GM19351 (cell line): ENCODE data around the gene TTC23.

Experiments used
- ATAC-seq: cut with Tn5 transposase; IDR thresholded peaks from one replicate; pipeline ENCODE4 v1.9.1; 2021; ENCODE audit warnings: mild to moderate bottlenecking, moderate library complexity; ENCODE audit not compliant: unreplicated experiment

Gene TTC23

DNA sequence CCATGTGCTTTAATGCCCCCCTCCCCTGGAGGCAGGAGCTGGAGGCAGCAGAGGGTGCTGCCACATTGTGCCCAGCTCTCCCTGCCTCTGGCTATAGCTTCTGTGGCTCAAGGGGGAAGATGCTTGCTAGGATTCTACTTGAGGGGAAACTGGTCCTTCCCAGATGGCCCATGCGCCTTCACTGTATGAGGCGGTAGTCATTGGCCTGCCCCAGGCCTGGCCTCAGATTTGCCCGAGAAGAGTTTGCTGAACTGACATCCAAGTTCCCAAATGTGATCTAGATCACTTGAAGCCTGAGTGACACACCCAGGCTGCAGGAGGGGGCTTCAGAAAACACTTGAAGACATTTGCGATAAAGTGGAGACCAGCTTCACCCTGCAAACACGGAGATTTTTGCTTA, 140.4 kb downstream of the TTC23 start:
- ATAC-seq = no peak

- ATAC-seq = no peak
Observed at GRCh38 chr15:99106417-99107220, 142.8 kb downstream of the TTC23 start.

DNA sequence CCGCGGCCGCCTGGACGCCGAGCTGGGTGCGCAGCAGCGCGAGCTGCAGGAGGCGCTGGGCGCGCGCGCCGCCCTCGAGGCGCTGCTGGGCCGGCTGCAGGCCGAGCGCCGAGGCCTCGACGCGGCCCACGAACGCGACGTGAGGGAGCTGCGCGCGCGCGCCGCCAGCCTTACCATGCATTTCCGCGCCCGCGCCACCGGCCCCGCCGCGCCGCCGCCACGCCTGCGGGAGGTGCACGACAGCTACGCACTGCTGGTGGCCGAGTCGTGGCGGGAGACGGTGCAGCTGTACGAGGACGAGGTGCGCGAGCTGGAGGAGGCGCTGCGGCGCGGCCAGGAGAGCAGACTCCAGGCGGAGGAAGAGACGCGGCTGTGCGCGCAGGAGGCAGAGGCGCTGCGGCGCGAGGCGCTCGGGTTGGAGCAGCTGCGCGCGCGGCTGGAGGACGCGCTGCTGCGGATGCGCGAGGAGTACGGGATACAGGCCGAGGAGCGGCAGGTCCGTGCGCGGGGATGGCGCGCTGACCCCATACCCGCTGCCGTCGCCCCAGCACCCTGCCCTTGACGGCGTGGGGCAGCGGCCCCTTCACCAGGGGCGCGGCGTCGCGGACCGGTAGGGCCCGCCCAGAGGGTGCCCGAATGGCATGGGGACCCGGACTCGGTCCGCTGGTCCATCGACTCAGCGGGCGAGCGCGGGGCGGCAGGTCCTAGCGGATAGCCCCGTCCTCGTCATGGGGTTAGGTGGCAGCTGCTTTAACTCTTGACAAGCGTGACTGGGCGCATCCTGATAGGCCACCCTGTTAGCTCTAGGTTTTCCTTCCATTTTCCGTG, 143.7 kb downstream of the TTC23 start:
- ATAC-seq = peak; percentile 29

DNA sequence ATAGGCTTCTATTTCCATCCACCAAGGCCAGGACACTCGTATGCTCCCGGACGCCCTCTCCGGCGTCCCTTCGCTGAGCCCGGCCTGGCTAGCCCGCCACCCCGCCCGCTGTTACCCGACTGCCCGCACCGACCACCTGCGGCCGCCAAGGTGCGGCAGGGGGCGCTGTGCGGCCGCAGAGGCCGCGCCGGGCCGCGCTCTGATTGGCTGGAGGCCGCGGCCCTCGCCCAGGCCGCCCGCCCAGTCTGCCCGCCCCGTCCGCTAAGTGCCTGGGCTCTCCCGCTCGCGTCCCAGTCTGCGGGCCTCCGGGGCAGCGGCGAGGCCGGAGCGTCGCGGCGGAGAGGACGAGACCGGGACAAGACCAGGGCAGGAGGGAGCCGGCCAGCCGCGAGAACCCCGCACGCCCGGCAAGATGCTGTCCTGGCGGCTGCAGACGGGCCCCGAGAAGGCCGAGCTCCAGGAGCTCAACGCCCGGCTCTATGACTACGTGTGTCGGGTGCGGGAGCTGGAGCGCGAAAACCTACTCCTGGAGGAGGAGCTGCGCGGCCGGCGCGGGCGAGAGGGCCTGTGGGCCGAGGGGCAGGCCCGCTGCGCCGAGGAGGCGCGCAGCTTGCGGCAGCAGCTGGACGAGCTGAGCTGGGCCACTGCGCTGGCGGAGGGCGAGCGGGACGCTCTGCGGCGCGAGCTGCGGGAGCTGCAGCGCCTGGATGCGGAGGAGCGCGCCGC, 144.4 kb downstream of the TTC23 start, which contains the start of gene SYNM:
TSS of gene SYNM (plus strand) at position 293 of the 726 bp plus-strand sequence. CDS start at position 413, 120 bp downstream.
- ATAC-seq = peak; percentile 71

- no peak for ATAC-seq
Observed at GRCh38 chr15:99103279-99103678, 146.1 kb downstream of the TTC23 start.

GRCh38 chr15:99102332-99103235, 146.8 kb downstream of the TTC23 start:
- no peak for ATAC-seq

DNA sequence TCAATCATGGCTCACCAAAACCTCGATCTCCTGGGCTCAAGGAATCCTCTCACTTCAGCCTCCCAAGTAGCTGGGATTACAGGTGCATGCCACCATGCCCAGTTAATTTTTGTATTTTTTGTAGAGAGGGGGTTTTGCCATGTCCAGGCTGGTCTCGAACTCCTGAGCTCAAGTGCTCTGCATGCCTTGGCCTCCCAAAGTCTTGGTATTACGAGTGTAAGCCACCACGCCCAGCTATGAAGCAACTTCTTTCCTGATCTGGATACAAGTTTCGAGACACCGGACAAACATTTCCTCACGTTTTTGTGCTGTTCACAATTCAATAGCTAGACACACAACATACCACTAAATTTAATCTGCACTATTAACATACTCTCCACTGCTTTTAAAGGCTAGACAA, 147.9 kb downstream of the TTC23 start:
- ATAC-seq = no peak

DNA sequence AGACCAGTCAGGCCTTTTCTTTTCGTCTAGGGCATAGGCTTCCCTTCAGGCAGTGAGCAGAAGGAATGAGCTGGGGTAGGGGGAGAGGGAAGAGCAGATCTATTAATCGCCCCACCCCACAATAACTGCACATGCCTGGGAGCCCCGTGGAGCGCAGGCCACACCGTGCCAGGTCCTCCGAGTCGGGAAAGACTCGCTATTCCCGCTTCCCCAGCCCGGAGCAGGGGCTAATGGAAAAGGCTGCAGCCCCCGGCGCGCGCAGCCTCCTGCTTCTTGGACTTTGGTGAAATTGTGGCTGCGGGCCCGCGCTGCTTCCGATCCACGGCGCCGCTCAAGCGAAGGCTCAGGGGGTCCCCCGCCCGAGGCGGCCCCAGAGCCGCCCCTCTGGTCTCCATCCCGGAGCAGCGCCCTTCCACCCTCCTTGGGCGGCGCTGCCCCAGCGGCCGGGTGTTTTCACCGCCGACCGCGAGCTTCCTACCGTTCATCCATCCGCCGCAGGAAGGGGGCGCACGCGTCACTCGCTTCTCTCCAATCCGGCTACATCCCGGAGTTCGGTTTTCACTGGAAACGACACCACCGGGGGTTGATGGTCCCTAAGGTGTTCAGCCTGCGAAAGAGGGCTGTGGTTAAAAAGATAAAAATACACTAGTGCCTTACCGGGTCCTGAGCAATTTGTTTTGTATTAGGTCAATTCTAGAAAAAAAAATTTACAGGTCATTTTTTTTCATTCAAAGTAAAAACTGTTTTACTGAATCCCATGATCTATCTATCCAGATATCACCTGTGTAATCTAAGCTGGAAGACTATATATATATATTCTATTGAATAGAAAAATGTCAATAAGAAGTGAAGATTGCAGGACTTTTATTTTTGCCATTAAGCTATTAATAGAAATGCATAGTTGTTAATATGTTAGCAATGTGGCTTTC, 148.9 kb downstream of the TTC23 start:
- peak; percentile 33 for ATAC-seq

GRCh38 chr15:99099661-99100060, 149.7 kb downstream of the TTC23 start:
- no peak for ATAC-seq

DNA sequence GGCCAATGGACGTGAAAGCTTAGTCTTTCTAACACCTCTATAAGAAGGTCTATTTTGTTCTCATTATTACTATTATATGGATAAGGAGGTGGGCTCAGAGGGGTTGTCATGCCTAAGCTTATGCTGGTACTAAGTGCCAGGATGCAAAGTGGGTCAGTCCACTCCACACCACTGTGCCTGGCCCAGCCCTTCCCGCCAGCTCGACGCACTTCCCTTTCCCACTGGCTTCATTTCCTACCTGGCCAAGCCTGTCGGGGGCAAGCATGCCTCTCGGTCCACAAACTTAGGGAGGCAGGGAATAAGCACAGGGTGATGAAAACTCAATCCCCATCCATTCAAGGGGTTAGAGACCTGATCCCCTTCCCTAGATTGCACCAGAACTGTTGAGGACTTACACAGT, 150.4 kb downstream of the TTC23 start:
- no peak for ATAC-seq

DNA sequence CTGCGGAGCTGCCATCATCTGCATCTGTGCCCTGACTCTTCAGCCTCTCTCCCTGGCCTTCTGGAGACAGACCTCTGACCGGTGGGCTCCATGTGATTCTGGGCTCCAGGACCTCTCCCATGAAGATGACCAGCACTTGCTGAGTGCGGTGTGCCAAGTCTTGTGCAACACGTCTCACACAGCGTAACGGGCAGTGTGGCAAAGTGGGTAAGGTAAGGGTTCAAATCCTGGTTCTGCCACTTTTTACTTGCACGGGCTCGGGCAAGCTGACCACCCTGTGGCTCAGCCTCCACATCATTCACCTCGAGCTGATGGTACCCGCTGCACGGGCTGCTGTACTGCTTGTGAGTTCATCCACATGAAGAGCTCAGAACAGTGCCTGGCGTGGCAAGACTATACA, 151.0 kb downstream of the TTC23 start:
- no peak for ATAC-seq

- ATAC-seq = no peak
Observed at GRCh38 chr15:99097441-99098410, 151.7 kb downstream of the TTC23 start.

DNA sequence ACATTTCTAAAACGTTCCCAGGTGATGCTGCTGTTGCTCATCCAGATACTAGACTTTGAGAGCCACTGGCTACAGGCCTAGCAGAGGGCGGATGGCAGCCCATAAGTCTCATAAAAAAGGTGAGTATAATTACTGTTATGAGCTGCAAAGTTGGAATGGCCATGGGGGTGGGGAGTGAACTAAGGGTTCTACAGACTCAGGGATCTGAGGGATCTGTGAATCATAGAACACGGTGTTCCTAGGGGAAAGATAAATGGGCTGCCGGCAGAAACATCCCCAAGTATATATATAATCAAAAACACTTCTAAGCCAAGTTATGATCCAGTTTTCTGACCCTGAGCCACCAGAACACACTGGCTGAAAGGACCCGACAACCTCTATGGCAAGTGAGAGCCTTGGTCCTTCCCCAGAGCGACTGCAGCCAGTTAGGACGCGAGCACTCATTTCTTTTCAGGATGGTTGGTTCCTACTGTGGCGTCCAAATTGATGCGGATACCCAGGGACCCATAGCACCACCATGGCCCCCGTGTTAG, 152.4 kb downstream of the TTC23 start:
- ATAC-seq = no peak

GRCh38 chr15:99096173-99096893, 153.0 kb downstream of the TTC23 start:
- no peak for ATAC-seq

GRCh38 chr15:99095626-99096025, 153.8 kb downstream of the TTC23 start:
- no peak for ATAC-seq

DNA sequence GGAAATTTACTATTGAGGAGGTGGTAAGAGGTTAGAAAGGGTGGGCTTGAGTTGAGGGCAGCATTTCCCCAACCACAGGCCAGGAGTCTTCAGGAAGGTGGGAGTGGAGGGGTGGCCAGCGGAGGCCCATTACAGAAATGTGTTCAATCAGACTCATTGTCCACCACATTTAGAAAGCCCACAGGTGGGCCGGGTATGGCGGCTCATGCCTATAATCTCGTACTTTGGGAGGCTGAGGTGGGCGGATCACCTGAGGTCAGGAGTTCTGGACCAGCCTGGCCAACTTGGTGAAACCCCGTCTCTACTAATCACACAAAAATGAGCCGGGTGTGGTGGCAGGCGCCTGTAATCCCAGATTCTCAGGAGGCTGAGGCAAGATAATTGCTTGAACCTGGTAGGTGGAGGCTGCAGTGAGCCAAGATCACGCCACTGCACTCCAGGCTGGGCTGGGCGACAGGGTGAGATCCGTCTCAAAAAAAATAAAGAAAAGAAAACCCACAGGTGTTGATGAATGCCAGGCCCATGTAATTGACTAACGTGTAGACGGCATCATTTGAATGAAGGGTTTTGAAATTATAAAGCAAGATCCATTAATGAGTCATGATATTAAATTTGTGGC, 156.7 kb downstream of the TTC23 start:
- no peak for ATAC-seq

GRCh38 chr15:99090938-99091337, 158.4 kb downstream of the TTC23 start:
- ATAC-seq = no peak
